ENCODE measurements around the gene LRRC71. TPM values are rescaled to one million over a fixed set of nuclear protein-coding genes. Genes with fewer than 3 reads are reported as not detected.

The LRRC71 gene
- total and polyA plus RNA-seq, 2 of the 4 experiments (the other 2 are of a cell fraction) = 0.50 TPM; not detected in 1

- ChIA-PET POLR2A (ENCODE audit: unreplicated experiment) (no interaction called here), CTCF (interaction anchor here (0.6 to 4.1 kb wide), 15 partner anchors 15 to 206 kb away, joined by 3 to 24 read pairs (median 4); partner anchors contain the start of gene INSRR)
- in situ Hi-C loops (cut with MboI; ENCODE audit: low sequenced_read_pairs) (loop anchor here (5.0 to 10.0 kb wide), 2 partner anchors 37 to 195 kb away; no protein-coding TSS in a partner anchor), intact Hi-C loops (cut with micrococcal nuclease) (loop anchor here (1.0 kb wide), 5 partner anchors 51 to 201 kb away; no protein-coding TSS in a partner anchor), dilution Hi-C loops (cut with HindIII; ENCODE audit: low sequenced_read_pairs, unreplicated experiment) (no loop called here)
- H3K79me1 ChIP-seq (ENCODE audit: low read depth in 1 of 2, low read length in 2 of 2) = peaks cover 0 to 17% of the 10 kb centered on the region in 2 experiments; a peak in 3 of 4 replicates
- H3K4me2 ChIP-seq (ENCODE audit: low read depth, low read length) = no peak overlapping the region
- H4K8ac ChIP-seq (ENCODE audit: low read depth in 2 of 2, low read length in 2 of 2) = peak overlapping the region in 1 of 2 experiments; percentile 57; a peak in 2 of 4 replicates
- no peak overlapping the region for H3K4me3 ChIP-seq (ENCODE audit: insufficient read depth, low read depth, low read length)
- peak; percentile 90 for TF ChIP-seq RAD21 (IDR thresholded peaks at IDR 0.05; ENCODE audit: low read length)
- TF ChIP-seq, protein P1, sequence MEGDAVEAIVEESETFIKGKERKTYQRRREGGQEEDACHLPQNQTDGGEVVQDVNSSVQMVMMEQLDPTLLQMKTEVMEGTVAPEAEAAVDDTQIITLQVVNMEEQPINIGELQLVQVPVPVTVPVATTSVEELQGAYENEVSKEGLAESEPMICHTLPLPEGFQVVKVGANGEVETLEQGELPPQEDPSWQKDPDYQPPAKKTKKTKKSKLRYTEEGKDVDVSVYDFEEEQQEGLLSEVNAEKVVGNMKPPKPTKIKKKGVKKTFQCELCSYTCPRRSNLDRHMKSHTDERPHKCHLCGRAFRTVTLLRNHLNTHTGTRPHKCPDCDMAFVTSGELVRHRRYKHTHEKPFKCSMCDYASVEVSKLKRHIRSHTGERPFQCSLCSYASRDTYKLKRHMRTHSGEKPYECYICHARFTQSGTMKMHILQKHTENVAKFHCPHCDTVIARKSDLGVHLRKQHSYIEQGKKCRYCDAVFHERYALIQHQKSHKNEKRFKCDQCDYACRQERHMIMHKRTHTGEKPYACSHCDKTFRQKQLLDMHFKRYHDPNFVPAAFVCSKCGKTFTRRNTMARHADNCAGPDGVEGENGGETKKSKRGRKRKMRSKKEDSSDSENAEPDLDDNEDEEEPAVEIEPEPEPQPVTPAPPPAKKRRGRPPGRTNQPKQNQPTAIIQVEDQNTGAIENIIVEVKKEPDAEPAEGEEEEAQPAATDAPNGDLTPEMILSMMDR (conservative IDR thresholded peaks at IDR 0.05; ENCODE audit: low read depth, low read length) = peak; percentile 91
- TF ChIP-seq SMC3 (IDR thresholded peaks at IDR 0.05; ENCODE audit: low read depth, low read length) = peak; percentile 89
- TF ChIP-seq RFX5 (IDR thresholded peaks at IDR 0.05; ENCODE audit: low read depth, low read length) = no peak
- no peak for TF ChIP-seq BHLHE40 (IDR thresholded peaks at IDR 0.05; ENCODE audit: low read depth, low read length)
- peak; percentile 61; the same call in 1 of the 2 replicates for TF ChIP-seq USF2 (IDR thresholded peaks at IDR 0.05; ENCODE audit: low read depth, low read length)
- TF ChIP-seq MXI1 (IDR thresholded peaks at IDR 0.05; ENCODE audit: borderline replicate concordance, low read depth, low read length) = no peak
- TF ChIP-seq MAZ (IDR thresholded peaks at IDR 0.05; ENCODE audit: borderline replicate concordance, low read depth, low read length) = no peak
- no peak for TF ChIP-seq CEBPB (IDR thresholded peaks at IDR 0.05; ENCODE audit: low read depth, low read length)
- H3K36me3 ChIP-seq (ENCODE audit: control insufficient read depth, insufficient read depth, low read length) = no peaks in the 10 kb centered on the region
- H4K91ac ChIP-seq (ENCODE audit: insufficient read depth, low read depth, low read length) = no peak overlapping the region
- peaks cover 4% of the 10 kb centered on the region; the same call in 1 of the 2 replicates for H3K9me1 ChIP-seq (ENCODE audit: insufficient read depth, low read length)
- no peak overlapping the region for H3K4ac ChIP-seq (ENCODE audit: low read depth, low read length)
- H3K23ac ChIP-seq (ENCODE audit: low read depth, low read length) = no peak overlapping the region
- no peak overlapping the region for H3K56ac ChIP-seq (ENCODE audit: extremely low read depth, insufficient read depth, low read length)
- no peak overlapping the region for H3K27ac ChIP-seq (ENCODE audit: insufficient read depth, low read length)
- H3K4me1 ChIP-seq (ENCODE audit: control insufficient read depth, insufficient read depth, low read length) = peaks cover 6% of the 10 kb centered on the region
- H2BK20ac ChIP-seq (ENCODE audit: low read depth, low read length) = no peak overlapping the region
- no peak overlapping the region for H2AK5ac ChIP-seq (ENCODE audit: low read depth, low read length)
- peak; percentile 60 for ATAC-seq (ENCODE audit: low read depth)
- H2AK9ac ChIP-seq (replicated peaks; ENCODE audit: low read depth, low read length, poor library complexity) = peak overlapping the region; percentile 60
- no peaks in the 10 kb centered on the region for H4K20me1 ChIP-seq (ENCODE audit: insufficient read depth, low read length)
- no peaks in the 10 kb centered on the region for H3K9me3 ChIP-seq (ENCODE audit: control insufficient read depth, insufficient read depth, low read length)
- H4K5ac ChIP-seq (ENCODE audit: low read depth, low read length) = no peak overlapping the region
- no peak overlapping the region for H3K14ac ChIP-seq (replicated peaks; ENCODE audit: low read depth, low read length)
- H2BK15ac ChIP-seq (ENCODE audit: low read depth, low read length) = no peak overlapping the region
- H2BK120ac ChIP-seq (ENCODE audit: low read depth, low read length) = no peak overlapping the region
- H2BK5ac ChIP-seq (ENCODE audit: low read depth, low read length, poor library complexity, severe bottlenecking) = no peak overlapping the region
- DNase-seq = peak; percentile 75
- no peak overlapping the region for H3K9ac ChIP-seq (ENCODE audit: low read depth, low read length)
- peak overlapping the region; percentile 70 for H2AFZ ChIP-seq (replicated peaks; ENCODE audit: low read length, poor library complexity)
- WGBS, 2 experiments (ENCODE audit: extremely low coverage in 2 of 2, insufficient read length in 1 of 2) = 46 to 100% methylated on average over 1 to 6 of the region's 8 CpGs
- H3K27me3 ChIP-seq (ENCODE audit: control insufficient read depth, insufficient read depth, low read length) = peaks cover 37% of the 10 kb centered on the region
- H3K18ac ChIP-seq (ENCODE audit: low read depth, low read length) = no peak overlapping the region
- no TSS peak for BruUV-seq (replicated peaks)
Measured at GRCh38 chr1:156889802-156890580, 30.4 kb upstream of the LRRC71 start.

All from IMR-90 (cell line).